GM18907 (cell line): ENCODE measurements around the gene LRP1B.

ENCODE experiments used
- ATAC-seq: cut with Tn5 transposase; IDR thresholded peaks from one replicate; pipeline ENCODE4 v1.9.1; 2021; ENCODE audit warnings: mild to moderate bottlenecking, moderate library complexity; ENCODE audit not compliant: unreplicated experiment

LRP1B gene

DNA sequence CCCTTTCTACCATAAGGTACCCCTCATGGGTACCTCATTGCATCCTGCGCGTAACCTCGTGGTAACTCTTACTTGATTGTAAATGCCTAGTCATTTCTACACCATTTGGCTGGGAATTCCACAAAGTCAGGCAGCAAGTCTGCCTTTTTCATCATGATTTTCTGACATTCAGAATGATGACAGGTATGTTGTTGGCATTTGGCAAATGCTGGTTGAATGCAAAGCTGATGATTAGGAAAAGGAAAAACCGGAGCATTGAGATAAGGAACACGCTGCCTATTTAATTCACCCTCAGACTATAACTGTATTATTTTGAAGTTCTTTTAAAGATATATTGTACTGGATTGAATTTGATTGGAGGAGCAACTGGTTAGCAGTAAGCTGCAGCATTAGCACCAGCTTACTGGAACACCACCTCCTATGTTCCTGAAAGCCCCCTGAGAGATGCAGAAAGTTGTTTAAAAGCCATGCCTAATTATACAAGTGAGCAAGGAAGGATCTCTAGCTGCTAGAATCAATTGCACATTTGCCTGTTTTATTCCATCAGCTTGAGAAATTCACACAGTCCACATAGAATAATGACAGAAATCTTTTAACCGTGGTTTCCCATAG, 520.1 kb downstream of the LRP1B start:
- no peak for ATAC-seq

DNA sequence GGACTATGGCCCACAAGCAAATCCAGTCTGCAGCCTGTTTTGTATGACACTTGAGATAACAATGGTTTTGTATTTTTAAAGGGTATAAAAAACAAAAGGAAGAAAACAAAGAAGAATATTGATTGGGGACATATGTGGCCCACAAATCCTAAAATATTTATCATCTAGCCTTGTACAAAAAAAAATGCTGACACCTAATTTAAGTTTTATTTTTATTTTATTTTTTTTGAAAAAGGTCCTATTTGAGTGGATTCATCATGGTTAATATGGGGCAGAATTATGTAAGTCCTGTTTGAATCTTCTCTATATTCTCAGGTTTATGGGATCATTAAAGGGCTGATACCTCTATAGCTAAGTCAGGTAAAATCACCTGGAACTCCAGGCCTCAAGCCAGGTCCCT, 525.7 kb downstream of the LRP1B start:
- ATAC-seq = no peak

DNA sequence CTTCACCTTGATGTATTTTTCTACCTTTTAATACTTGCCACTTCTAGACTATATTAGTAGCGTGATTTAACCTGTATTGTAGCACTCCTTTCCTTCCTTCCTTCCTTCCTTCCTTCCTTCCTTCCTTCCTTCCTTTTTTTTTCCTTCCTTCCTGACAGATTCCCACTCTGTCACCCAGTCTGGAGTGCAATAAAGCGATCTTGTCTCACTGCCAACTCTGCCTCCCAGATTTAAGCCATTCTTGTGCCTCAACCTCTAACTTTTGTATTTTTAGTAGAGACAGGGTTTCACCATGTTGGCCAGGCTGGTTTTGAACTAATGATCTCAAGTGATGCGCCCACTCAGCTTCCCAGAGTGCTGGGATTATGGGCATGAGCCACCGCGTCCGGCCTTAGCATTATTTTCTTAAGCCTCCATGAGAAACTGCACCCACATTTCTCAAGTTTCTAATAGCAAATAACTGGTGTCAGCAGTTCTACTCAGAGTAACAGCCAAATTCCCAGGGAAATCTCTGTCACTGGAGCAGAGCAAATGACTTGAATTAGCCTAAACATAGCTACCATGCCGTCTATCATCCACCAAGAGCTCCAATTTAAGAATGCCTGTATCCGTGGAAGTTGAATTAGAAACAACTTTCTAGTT, 529.2 kb downstream of the LRP1B start:
- ATAC-seq = no peak

DNA sequence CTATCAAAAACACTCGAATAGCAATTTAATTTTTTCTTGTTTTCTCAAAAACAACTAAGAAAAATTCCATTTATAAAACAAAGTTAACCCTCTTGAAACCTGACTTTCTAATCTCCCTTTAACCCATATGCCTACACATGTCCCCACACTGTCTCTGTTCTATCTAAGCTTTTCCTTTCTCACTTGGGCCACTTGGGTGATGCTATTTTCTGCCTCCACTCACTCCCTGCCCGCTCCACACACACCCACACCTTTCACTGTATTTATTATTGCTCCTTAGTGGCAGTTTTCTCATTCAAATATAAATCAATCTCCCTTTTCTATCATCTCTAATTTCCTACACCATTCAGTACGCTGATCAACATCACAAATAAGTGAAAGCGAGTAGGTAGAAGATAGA, 531.1 kb downstream of the LRP1B start:
- no peak for ATAC-seq

DNA sequence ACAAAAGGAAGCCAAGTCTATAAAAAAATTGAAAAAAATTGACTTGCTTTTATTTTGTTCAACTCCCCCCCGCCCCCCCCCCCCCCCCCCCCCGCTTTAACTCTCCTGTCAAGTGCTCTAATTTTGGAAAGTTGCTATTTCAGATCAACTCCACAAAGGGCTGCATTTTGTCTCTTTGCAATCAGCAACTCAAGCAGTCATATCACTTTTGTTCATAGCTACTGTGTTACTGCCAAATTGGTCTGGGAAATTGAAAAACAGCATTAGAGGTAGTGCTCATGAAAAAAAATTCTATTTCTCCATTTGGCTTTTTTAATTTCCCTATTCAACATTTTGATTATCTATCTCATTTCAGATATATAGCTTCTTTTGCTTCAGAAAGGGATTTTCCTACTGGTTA, 531.8 kb downstream of the LRP1B start:
- no peak for ATAC-seq

DNA sequence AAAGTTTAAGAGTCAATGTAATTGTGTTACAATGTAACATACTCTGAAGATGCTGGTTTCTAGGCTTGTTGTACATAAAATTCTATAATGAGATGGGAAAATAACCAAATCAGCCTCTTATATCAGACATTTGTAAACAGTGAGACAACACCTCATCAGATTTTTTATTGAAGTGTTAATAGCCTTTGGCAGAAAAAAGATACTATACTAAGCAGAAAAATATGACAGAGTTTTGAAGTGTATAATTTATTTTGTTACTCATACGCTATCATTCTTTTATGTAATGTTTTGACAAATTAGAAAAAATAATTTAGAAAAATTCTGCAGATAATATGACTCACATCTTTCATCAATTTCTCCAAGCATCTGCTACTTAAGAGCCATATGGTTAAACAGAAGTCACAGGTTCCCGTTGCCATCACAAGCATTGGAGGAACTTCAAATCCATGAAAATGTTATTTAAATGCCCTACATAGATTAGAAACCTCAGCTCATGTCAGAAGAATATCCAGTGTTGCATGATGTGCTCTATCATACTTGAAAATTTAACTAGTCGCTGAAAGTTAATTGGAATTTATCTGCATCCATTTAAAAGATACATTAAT, 535.4 kb downstream of the LRP1B start:
- ATAC-seq = no peak

DNA sequence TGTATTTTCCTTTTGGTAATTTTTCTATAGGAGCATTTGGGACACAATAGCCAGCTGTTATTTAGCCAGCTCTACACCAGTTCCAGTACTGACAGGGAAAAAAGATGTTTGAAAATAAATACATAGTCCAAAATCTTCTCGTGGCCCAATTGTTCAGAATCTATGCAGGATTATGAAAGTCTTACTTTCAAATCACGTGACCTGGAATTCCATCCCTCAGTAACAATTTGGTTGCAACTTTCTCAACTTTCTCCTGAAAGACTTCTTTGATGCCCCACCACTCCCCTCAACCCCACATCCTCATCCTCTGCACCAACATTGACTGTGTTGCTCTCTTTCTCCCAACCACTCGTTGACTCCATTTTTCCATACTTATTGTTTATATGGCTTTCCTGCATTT, 539.0 kb downstream of the LRP1B start:
- no peak for ATAC-seq

DNA sequence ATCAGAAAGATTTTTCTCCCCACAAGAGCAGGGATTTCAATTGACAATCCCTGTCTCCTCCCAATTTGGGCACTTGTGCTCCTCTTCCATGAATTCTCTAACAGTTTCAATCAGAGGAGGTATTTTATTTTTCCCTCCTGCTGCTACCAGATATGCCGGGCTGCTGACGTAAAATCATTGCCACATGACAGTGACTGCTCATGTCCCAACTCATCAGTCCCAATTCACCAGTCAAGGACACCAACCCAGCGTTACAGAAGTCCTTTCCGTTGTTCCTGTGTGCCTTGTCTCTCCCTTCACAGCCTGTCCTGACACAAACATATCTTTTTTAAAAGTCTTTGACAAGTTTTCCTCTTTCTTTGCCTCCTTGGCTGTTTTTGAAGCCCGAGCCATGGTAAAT, 540.2 kb downstream of the LRP1B start:
- ATAC-seq = no peak

DNA sequence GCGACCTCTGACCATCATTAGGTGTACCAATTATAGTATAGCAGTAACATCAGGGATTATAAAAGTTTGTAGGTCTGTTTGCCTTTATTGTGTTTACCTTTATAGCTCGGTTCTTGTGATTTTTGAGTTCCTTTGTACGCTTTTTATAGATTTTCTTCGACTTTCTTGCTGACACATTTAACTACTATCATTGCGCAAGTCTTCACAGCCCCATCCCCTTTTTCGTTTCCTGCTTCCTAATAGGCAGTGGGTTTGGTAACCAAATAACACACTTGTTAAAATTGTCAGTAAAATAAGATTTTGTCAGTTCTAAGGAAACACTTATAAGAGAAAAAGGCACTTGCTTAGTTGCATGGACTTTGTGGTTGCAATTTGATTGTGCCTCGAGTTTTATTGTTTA, 541.5 kb downstream of the LRP1B start:
- ATAC-seq = no peak

DNA sequence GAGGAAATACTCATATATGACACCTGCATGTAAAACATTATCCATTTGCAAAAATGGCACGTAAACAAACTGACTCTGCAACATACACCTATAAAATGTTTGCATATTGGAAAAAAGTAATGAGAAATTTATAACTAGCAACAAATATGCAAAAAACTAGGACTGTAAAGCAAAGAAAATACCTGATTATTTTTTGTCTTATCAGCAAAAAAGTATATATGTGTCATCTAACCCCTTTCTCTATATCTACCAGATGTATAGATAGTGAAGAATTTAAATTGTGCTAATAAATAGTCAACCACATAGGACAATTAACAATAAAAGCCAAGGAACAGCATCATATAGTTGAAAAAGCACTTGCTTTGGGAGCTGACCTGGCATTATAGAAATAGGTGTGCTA, 543.8 kb downstream of the LRP1B start:
- no peak for ATAC-seq

DNA sequence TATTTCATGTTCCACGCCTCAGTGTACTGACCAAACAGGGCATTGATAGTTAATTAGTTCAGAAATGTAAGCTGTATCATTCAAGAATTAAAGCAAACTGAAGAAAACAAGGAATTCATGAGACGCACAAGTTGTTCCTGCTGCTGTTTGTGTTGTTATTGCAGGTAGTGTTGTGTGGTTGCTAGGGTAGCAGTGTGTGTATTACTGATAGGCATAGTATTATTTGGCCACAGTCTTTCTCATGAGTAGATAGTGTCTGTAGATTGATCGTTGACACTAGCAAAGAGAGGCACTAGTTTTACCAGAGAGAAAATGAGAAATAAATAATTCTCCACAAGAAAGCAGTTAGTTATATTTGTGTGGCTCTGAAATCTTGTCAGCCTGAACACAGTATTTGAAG, 548.6 kb downstream of the LRP1B start:
- ATAC-seq = no peak

DNA sequence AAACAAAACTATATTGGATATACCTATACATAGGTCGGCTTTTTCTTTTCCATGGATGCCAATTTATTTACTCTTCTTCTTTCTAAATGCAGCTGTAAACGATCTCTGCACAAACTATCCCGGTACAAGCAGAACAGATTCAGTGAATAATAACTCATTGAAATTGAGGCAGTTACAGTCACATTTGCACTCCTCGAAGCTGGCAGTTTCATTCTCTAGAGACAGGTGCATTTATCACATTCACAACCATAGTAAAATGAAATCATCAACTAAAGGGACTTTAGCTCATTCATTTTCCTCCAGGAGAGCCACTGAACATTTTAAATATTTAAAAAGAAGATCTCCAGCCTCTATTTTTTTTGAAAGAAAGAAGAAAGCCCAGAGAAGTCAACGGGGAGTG, 551.7 kb downstream of the LRP1B start:
- no peak for ATAC-seq

DNA sequence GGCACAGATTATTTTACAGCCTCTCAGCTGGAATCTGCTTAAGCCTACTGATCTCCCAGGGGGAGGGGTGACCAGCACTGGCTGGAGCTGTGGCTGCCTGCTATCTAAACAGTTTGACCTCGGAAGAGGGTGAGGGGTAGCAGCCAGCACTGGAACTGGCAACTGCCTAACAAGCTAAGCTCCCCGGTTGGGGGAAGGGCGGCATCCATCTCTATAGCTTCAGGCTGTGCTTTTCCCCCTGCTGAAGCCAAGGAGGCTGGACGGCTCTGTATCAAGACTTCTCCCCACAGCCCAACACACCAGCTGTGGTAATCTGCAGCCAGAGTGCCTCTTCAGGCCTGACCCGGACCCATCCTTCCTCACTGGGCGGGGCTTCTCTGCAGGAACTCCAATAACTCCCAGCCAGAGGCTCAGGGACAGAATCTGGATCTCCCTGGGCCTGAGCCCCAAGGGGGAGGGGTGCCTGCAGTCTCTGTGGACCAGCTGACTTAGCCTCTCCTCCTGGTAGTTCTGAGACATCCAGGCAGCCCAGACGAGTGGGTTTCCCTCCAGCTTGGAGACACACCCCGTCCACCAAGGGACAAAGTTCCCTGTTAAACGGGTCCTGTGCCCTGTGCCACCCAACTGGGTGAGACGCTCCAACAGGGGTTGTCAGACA, 560.2 kb downstream of the LRP1B start:
- no peak for ATAC-seq

DNA sequence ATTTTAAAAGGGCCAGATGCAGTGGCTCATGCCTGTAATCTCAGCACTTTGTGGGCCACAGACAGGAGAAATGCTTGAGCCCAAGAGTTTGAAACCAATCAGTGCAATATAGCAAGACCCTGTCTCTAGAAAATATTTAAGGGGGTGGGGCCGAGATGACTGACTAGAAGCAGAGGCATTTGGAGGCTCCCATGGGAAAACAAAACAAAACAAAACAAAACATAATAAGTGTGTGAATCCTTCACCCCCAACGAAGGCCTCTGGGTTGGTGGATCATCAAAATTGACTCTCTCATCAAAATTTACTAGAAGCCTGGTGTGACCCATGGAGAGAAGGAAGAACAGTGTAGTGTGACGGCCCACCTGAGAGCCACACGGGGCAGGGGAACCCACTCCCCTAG, 560.9 kb downstream of the LRP1B start:
- no peak for ATAC-seq

DNA sequence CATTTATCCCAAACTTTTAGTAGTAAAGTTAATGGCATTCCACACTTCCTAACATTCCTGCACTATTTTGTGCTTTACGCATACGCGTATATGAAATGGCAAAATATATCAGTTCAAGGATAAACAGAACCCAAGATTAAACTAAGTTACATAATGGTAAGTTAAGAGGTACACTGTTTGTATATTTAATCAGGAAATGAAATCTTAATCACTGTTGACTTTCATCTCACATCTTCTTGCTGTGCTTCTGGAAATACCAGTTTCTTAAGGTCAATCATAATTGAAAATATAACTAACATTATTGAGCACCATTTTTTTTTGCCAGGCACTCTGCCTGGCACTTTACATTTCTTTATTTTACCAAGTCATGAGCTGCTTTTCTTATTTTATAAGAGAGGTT, 565.2 kb downstream of the LRP1B start:
- ATAC-seq = no peak

DNA sequence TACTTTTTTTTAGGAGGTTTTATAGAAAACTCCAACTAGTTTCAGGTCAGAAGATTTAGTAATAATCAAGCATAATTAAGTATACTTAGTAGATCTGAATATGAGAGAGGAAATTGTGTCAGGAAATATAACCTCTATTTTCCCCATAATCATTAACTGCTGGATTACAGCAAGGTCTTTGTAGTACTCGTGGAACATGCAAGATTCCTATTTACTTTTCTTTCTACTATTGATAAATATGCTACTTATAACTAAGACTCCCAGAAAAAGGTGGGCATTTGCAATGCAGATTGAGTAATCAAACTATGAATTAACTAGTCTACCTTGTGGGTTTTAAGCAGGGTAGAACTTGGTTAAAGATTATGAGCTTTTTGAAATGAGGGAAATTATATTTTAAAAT, 570.1 kb downstream of the LRP1B start:
- no peak for ATAC-seq

DNA sequence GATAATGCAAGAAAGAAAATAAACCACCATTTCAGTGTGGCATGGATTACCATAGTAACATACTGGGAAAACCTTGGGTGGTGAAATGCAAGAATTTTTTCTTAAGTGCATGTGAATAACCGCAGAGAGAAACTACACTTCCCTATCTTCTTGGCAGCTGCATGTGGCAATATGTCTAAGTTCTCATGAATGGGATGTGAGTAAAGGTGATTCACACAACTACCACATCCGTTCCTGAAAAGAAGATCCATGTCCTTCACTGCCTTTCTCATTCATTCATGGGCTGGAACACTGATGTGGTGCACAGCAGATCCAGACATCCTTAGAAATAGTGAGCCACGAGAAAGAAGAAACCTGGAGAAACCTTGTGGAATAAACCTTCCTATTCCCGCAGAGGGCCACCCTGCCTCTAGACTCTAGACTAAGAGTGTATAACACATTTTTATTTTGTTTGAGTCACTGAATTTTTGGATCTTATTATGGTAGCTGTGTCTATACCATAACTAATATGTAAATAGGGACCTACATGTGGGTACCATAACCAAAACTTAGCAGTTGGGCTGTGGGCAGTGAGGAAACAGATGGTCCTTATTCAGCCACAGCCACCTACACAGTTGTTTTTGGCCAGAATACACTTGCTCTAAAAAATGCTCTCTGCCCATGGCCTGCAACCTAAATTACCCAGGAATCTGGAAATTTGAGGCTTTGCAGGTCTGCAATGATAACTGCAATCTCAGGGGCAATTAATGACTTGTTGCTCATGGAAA, 573.3 kb downstream of the LRP1B start:
- ATAC-seq = peak; percentile 62

DNA sequence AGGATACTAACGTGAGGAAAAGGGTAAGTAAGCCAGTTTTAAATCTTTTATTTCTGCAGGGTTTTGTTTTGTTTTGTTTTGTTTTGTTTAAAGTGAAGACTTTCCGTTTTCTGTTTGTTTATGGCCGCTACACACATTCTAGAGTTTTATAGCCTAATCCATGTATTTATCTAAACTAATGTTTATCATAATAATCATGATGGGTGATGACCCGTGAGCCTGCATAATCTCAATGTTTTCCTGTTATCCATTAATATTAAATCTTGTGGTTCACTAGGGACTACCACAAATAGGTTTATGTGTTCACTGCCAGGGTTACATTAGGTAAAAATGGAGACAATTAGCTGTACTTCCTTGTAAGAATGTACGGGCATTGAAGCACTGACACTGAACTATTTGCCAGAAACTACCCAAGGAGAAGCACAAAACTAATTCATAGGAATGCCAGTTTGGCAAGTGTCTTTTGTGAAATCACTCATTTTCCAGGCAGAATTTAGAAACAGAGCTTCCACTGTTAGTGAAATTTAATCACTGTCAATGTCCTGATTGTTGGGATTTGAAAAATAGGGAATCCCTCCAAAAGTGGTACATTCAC, 574.8 kb downstream of the LRP1B start:
- ATAC-seq = no peak

DNA sequence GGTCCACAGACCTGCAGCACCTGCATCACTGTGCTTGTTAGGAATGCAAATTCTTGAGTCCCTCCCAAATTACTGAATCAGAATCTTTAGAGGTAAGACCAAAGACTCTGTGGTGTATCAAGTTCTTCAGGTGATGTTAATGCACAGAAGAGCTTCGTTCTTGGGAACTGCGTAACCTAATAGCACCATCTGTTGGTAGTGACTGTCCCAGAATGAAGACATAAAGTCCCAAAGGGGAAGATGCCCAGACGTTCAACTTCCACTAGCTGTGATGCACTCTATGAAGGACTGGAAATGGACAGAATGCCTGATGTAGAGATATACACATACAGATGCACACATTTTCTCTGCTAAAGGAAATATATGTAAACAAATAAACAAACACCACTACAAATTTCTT, 576.0 kb downstream of the LRP1B start:
- peak; percentile 86 for ATAC-seq

DNA sequence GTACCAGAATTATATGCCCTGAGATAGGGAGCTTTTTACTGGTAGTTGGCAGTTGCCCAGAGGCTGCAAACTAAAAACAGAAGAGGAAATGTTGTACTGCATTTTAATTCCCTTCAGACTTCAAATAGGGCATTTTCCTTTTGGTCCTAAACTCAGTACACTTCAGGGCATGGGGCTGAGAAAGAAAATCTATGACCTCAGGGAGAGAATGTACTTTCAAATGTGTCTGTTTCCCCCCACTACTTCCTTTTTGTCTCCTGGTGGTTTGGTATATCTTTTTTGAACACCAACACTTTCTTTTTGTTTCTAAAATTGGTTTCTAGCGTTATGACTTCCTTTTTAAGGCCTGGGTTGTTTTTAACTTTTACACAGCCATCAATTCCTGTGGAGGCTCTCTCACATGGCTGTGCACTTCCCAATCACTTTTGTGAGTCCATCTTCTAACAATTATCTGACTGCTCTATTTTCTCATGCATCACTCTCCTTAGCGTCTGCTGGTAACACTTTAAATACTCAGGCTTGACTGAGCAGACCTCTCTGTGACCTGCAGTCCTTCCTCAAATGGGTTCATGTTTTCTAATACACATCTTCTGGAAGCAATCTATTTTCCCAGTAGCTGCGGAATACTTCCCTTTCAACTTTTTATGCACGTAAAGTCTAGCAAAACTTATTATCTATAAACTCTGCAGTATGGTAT, 596.0 kb downstream of the LRP1B start:
- ATAC-seq = peak; percentile 94
